Muscle of back (tissue), 11 donors: Measurements from ENCODE around the gene SLC16A13. TPM values are rescaled to one million over a fixed set of nuclear protein-coding genes. Genes with fewer than 3 reads are reported as not detected.
"Not testable (repeated sequence)": the region's sequence is repeated elsewhere in the genome, so short reads cannot be mapped to it uniquely, and the experiment has no call there.

Experiments
- DNase-seq, 3 donors: peaks; one replicate each; pipeline versions ENCODE4 v3.0.0 to v3.0.0-alpha.2; 2013
- polyA plus RNA-seq, 10 donors: library from polyadenylated mRNA; unstranded; fragments of 120-200 nt; gene quantifications; one replicate each; pipeline ENCODE4 v1.2.1, GENCODE V29; 2013; ENCODE audit not compliant: insufficient read length in 10 of 10

Gene SLC16A13
- polyA plus RNA-seq, 10 donors, result 0.62 to 2.4 (median 1.3) TPM

- DNase-seq, result no peak
Observed at GRCh38 chr17:7027335-7027734, 8.5 kb upstream of the SLC16A13 start.

- no peak for DNase-seq
Observed at GRCh38 chr17:7029096-7029495, 6.7 kb upstream of the SLC16A13 start.

GRCh38 chr17:7029659-7030058 lies 6.2 kb upstream of the SLC16A13 start:
- no peak for DNase-seq

GRCh38 chr17:7034955-7035590 lies 742 bp upstream of the SLC16A13 start:
- no peak for DNase-seq

- no peak for DNase-seq
Observed at GRCh38 chr17:7038025-7038862, 2.4 kb downstream of the SLC16A13 start.

- DNase-seq, result no peak
Observed at GRCh38 chr17:7039832-7040231, 4.0 kb downstream of the SLC16A13 start.

GRCh38 chr17:7041607-7042500 lies 6.0 kb downstream of the SLC16A13 start:
- DNase-seq, result peak in 1 of 3 donors; percentile 61

- DNase-seq, result peak in 1 of 3 donors; percentile 61
Observed at GRCh38 chr17:7042501-7043181, 6.8 kb downstream of the SLC16A13 start.

GRCh38 chr17:7043182-7043496 lies 7.3 kb downstream of the SLC16A13 start:
- DNase-seq, result no peak

GRCh38 chr17:7043497-7044198 lies 7.8 kb downstream of the SLC16A13 start, which contains the start of gene SLC16A11:
Gene SLC16A11 (minus strand): TSS chr17:7044092. CDS start chr17:7043513, 579 bp downstream.
- peak in 2 of 3 donors; percentile 31 to 69 for DNase-seq

GRCh38 chr17:7045492-7046126 lies 9.8 kb downstream of the SLC16A13 start:
- DNase-seq, result peak; percentile 67 to 87 (median 78)

- no peak for DNase-seq
Observed at GRCh38 chr17:7046127-7046724, 10.4 kb downstream of the SLC16A13 start.

- DNase-seq, result not testable (repeated sequence)
Observed at GRCh38 chr17:7046725-7047397, 11.0 kb downstream of the SLC16A13 start.

GRCh38 chr17:7047566-7047965 lies 11.8 kb downstream of the SLC16A13 start:
- DNase-seq, result no peak

GRCh38 chr17:7048968-7049367 lies 13.2 kb downstream of the SLC16A13 start:
- no peak for DNase-seq

GRCh38 chr17:7050583-7050982 lies 14.8 kb downstream of the SLC16A13 start:
- DNase-seq, result not testable (repeated sequence)

- DNase-seq, result no peak
Observed at GRCh38 chr17:7056386-7056785, 20.6 kb downstream of the SLC16A13 start.

- DNase-seq, result no peak
Observed at GRCh38 chr17:7058831-7059447, 23.1 kb downstream of the SLC16A13 start.
